Measurements from ENCODE around the gene SLC39A5. TPM values are rescaled to one million over a fixed set of nuclear protein-coding genes. Genes with fewer than 3 reads are reported as not detected.

Gene SLC39A5
- total and polyA plus RNA-seq, 2 of the 8 experiments (the other 6 are each of a cell fraction or from before 2014, with no cell fraction given): 0.27 TPM; not detected in 1

DNA sequence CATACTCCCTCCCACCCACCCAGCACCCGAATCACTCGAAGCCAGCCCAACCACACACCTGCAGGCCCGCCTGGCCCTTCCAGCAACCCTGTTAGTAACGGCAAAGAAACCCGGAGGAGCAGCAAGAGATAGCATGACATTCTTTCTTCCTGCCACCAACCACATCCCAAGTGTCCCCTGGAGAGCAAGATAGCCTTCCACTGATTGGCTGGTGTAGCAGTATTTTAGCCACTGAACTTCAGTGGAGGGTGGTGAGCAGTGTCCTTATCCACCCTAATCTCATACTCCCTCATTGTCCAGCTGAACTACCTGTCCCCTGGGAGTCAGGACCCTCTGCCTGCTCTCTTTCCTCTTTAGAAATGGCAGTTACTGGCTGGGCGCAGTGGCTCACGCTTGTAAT is 769 bp upstream of the SLC39A5 start:
- Histone ChIP-seq H3K23ac (ENCODE audit: insufficient read length) (no peak overlapping the region), H2BK12ac (ENCODE audit: low read depth, low read length) (no peak overlapping the region), H4K91ac (replicated peaks; ENCODE audit: insufficient read length, low read length) (no peak overlapping the region), H2BK120ac (replicated peaks; ENCODE audit: low read depth, low read length) (no peak overlapping the region), H3K27ac (ENCODE audit: low read depth, low read length) (no peak overlapping the region), H3K36me3 (ENCODE audit: control insufficient read depth in 2 of 4, insufficient read depth in 4 of 4, low read length in 3 of 4) (peaks cover 0 to 4% (median 1%) of the 10 kb centered on the region in 4 experiments; a peak in 1 of 8 replicates), H3K18ac (ENCODE audit: extremely low read depth, low read length) (no peak overlapping the region), H3K4me2 (ENCODE audit: insufficient read depth in 1 of 2, low read depth in 2 of 2, low read length in 2 of 2) (no peak overlapping the region), H4K20me1 (replicated peaks in 1 of 2; ENCODE audit: control insufficient read depth in 1 of 2, insufficient read depth in 2 of 2, low read length in 2 of 2) (no peaks in the 10 kb centered on the region), H3K4ac (replicated peaks; ENCODE audit: insufficient read length, low read depth, low read length) (no peak overlapping the region), H3K14ac (ENCODE audit: insufficient read length) (no peak overlapping the region), H2BK15ac (ENCODE audit: low read length) (no peak overlapping the region), H3K9ac (replicated peaks in 1 of 4; ENCODE audit: extremely low read depth in 1 of 4, low read depth in 3 of 4, low read length in 3 of 4) (no peak overlapping the region), H4K8ac (ENCODE audit: extremely low read depth, insufficient read depth, low read length) (no peak overlapping the region), H2AK5ac (ENCODE audit: low read depth, low read length) (no peak overlapping the region), H3K4me1 (replicated peaks in 1 of 4; ENCODE audit: control insufficient read depth in 3 of 4, insufficient read depth in 4 of 4, low read length in 3 of 4) (peaks cover 0 to 9% (median 1%) of the 10 kb centered on the region in 4 experiments; a peak in 4 of 7 replicates), H3K56ac (replicated peaks; ENCODE audit: insufficient read length, low read depth, low read length) (no peak overlapping the region), H3K79me1 (ENCODE audit: low read depth, low read length) (peaks cover 2% of the 10 kb centered on the region), H3K79me2 (ENCODE audit: control insufficient read depth in 1 of 2, insufficient read depth in 2 of 2, low read length in 2 of 2) (no peaks in the 10 kb centered on the region), H3K27me3 (replicated peaks in 1 of 4; ENCODE audit: control insufficient read depth in 3 of 4, extremely low read depth in 1 of 4, insufficient read depth in 3 of 4, low read length in 3 of 4) (no peaks in the 10 kb centered on the region), H2AFZ (ENCODE audit: low read length) (no peak overlapping the region), H2BK5ac (ENCODE audit: low read depth, low read length) (no peak overlapping the region), H3K23me2 (ENCODE audit: low read depth, low read length) (peaks cover 7% of the 10 kb centered on the region), H4K5ac (ENCODE audit: insufficient read length, low read depth, low read length) (no peak overlapping the region), H2BK20ac (ENCODE audit: low read length) (no peak overlapping the region), H3K4me3 (ENCODE audit: extremely low read depth in 1 of 4, insufficient read depth in 2 of 4, low read depth in 3 of 4, low read length in 4 of 4) (no peak overlapping the region), H3K9me3 (ENCODE audit: insufficient read depth in 2 of 2, low read depth in 1 of 2, low read length in 1 of 2) (no peaks in the 10 kb centered on the region)
- no peak for DNase-seq (ENCODE audit: low read depth in 1 of 2, low spot score in 2 of 2)
- 87% methylated on average over 5 of the region's 7 CpGs; no CpG with 5 or more reads in 1 of the 2 experiments for WGBS, 2 experiments (ENCODE audit: extremely low coverage in 1 of 2, insufficient coverage in 1 of 2, insufficient read length in 1 of 2, insufficient replicate concordance in 2 of 2, low coverage in 1 of 2, low lambda C conversion rate in 2 of 2, missing lambda C conversion rate in 1 of 2)
- no peak for FAIRE-seq
- TF ChIP-seq KDM5A (IDR thresholded peaks at IDR 0.05; ENCODE audit: low read length) (no peak), TEAD4 (IDR thresholded peaks at IDR 0.05; ENCODE audit: low read depth, low read length) (no peak), ATF3 (IDR thresholded peaks at IDR 0.05; ENCODE audit: insufficient read depth, low read depth, low read length) (no peak), KDM4A (IDR thresholded peaks at IDR 0.05; ENCODE audit: low read depth, low read length, severe bottlenecking) (no peak), HDAC6 (IDR thresholded peaks at IDR 0.05; ENCODE audit: low read depth, low read length) (no peak), EGR1 (IDR thresholded peaks at IDR 0.05; ENCODE audit: borderline replicate concordance, low read depth, low read length) (no peak), SIRT6 (IDR thresholded peaks at IDR 0.05; ENCODE audit: low read length) (no peak), ZNF274 (IDR thresholded peaks at IDR 0.05; ENCODE audit: borderline replicate concordance, extremely low read depth, low read length) (no peak), RXRA (IDR thresholded peaks at IDR 0.05; ENCODE audit: insufficient read depth, low read depth, low read length) (no peak), CEBPB (IDR thresholded peaks at IDR 0.05; ENCODE audit: low read depth, low read length) (no peak), RNF2 (IDR thresholded peaks at IDR 0.05; ENCODE audit: borderline replicate concordance, low read depth, low read length, missing control alignments, poor library complexity, severe bottlenecking) (no peak)
- POLR2A ChIA-PET (ENCODE audit: partially characterized antibody): interaction anchor here (1.3 to 1.5 kb wide), 3 partner anchors 9 to 70 kb away, joined by 3 to 4 read pairs (median 4); no protein-coding TSS in a partner anchor
- CTCF ChIA-PET (ENCODE audit: partially characterized antibody): interaction anchor here (0.6 to 10.5 kb wide), 3 partner anchors 22 to 134 kb away, joined by 3 to 72 read pairs (median 11); partner anchors contain the start of gene ANKRD52
